HG03520 (cell line): Measurements from ENCODE around the gene ASAP2.

Source experiments
- ATAC-seq: cut with Tn5 transposase; IDR thresholded peaks from one replicate; pipeline ENCODE4 v1.9.1; 2021; ENCODE audit warnings: mild to moderate bottlenecking, moderate library complexity; ENCODE audit not compliant: unreplicated experiment

The ASAP2 gene

GRCh38 chr2:9271691-9272090 is 65.1 kb downstream of the ASAP2 start:
- no peak for ATAC-seq

GRCh38 chr2:9273486-9274130 is 67.0 kb downstream of the ASAP2 start:
- ATAC-seq, result no peak

GRCh38 chr2:9274701-9275343 is 68.2 kb downstream of the ASAP2 start:
- ATAC-seq, result no peak

GRCh38 chr2:9275399-9275798 is 68.8 kb downstream of the ASAP2 start:
- no peak for ATAC-seq

- ATAC-seq, result no peak
Measured at GRCh38 chr2:9276074-9276473, 69.5 kb downstream of the ASAP2 start.

GRCh38 chr2:9276901-9277451 is 70.4 kb downstream of the ASAP2 start:
- ATAC-seq, result no peak

GRCh38 chr2:9278439-9278838 is 71.8 kb downstream of the ASAP2 start:
- ATAC-seq, result no peak

- no peak for ATAC-seq
Measured at GRCh38 chr2:9279426-9279825, 72.8 kb downstream of the ASAP2 start.

- no peak for ATAC-seq
Measured at GRCh38 chr2:9280224-9280623, 73.6 kb downstream of the ASAP2 start.

- no peak for ATAC-seq
Measured at GRCh38 chr2:9281145-9281544, 74.5 kb downstream of the ASAP2 start.

GRCh38 chr2:9282128-9283112 is 75.8 kb downstream of the ASAP2 start:
- no peak for ATAC-seq

- ATAC-seq, result no peak
Measured at GRCh38 chr2:9284521-9285297, 78.1 kb downstream of the ASAP2 start.

- ATAC-seq, result no peak
Measured at GRCh38 chr2:9285385-9285920, 78.8 kb downstream of the ASAP2 start.

- no peak for ATAC-seq
Measured at GRCh38 chr2:9285921-9286320, 79.3 kb downstream of the ASAP2 start.

- no peak for ATAC-seq
Measured at GRCh38 chr2:9286554-9287399, 80.2 kb downstream of the ASAP2 start.

- no peak for ATAC-seq
Measured at GRCh38 chr2:9287400-9288045, 80.9 kb downstream of the ASAP2 start.

- ATAC-seq, result no peak
Measured at GRCh38 chr2:9288233-9288632, 81.6 kb downstream of the ASAP2 start.

- ATAC-seq, result no peak
Measured at GRCh38 chr2:9288681-9289338, 82.2 kb downstream of the ASAP2 start.
